NCI-H1092 treated with DMSO at 0.1 percent for 48 hours (cell line): Measurements from ENCODE around the gene IRX5.

Source experiments
- DNase-seq: peaks from one replicate; lab custom pipeline; 2025; lab: John Stamatoyannopoulos, UW

The IRX5 gene

GRCh38 chr16:54952195-54952594 lies 21.5 kb downstream of the IRX5 start:
- no peak for DNase-seq

- DNase-seq = no peak
Measured at GRCh38 chr16:54953461-54953860, 22.8 kb downstream of the IRX5 start.

DNA sequence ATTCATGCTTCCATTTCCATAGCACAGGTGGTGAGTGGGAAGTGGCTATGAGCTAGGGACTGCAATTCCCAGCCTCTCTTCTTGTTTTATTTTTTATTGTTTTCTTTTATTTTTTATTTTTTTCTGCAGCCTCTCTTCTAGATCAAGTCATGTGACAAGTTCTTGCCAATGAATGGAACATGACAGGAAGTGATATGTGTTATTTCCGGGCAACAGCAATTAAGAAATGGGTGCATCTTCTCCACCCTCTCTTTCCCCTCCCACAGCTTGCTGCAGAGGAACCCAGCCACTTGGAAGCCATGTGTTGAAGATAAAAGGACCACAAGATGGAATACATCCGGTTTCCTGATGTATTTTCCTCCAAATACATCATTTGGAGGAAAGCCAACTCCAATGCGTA lies 23.6 kb downstream of the IRX5 start:
- DNase-seq = no peak

DNA sequence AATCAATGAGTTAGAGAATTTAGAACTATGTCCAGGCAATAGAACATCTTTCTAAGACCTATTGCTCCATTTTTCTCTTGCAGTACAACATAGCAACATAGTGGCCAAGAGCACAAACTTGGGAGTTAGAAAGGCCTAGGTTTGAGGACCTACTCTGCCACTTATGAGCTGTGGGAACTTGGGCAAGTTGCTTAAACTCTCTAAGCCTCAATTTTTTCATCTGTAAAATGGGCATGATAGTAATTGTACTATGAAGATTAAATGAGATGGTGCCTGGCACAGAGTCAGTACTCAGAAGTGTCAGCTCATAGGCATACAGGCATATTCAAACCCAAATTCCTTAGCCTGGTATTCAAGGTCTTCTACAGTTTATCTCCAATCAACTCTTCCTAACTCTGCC lies 25.1 kb downstream of the IRX5 start:
- no peak for DNase-seq

DNA sequence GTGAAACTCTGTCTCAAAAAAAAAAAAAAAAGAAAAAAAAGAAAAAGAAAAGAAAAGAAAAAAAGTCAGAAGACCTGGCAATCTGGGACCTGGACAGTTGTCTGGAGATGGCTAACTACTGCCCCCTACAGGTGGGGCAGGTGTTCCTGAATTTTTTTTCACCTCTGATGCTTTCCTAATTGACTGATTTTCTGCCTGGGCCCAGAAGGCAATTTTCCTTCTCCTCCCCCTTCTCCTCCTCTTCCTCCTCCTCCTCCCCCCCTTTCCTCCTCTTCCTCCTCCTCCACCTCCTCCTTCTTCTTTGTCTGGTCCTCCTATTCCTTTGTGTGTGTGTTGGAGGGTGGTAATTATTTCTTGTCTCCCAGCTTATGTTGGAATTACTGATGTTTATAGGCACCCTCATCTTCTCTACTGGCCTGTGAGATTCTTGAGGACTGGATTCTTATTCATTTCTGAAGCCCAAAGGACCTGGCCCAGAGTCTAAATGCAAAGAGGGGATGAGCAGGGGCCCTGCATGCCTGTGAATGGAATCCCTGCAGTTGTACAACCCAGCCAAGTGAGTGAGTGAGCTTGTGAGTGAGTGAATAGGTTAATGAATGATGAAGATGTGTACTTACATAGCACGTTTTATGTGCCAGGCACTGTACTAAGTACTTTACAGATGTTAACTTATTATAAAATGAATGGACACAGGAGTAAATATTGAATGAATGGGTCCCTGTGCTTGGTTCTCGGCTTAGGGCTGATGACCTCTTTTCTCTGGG lies 26.9 kb downstream of the IRX5 start:
- peak; percentile 16 for DNase-seq

DNA sequence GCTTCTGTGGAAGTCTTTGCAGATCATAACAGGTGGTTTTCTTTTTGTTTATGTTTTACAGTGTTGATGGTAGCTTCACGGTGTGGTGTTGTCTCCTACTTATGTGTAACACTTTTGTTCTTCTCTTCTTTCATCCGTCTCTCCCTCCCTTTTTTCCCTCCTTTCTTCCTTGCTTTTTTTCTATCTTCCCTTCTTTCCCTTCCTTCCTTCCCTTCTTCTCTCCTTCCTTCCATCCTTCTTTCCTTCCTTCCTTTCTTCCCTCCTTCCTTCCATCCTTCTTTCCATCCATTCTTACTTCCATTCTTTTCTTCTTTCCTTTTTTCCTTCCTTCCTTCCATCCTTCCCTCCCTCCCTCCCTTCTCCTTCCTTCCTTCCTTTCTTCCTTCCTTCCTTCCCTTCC lies 31.4 kb downstream of the IRX5 start:
- DNase-seq = no peak

DNA sequence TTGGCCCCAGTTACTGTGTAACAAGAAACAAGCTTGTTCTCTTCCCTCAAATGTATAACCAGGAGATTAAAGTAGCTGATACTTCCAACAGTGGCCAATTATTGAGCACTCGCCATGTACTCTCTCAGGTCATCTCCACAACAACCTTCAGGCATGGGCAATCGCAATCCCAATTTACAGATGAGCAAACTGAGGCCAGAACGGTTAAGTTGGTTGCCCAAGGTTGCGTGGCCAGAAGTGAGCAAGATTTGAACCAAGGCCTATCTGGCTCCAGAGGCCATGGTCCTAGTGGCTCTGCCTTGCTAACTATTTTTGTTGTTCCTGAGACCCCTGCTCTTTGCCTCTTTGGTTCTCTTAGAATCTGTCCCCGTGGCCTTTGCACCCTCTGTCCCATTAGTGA lies 33.6 kb downstream of the IRX5 start:
- no peak for DNase-seq

GRCh38 chr16:54965464-54965863 lies 34.8 kb downstream of the IRX5 start:
- DNase-seq = no peak

DNA sequence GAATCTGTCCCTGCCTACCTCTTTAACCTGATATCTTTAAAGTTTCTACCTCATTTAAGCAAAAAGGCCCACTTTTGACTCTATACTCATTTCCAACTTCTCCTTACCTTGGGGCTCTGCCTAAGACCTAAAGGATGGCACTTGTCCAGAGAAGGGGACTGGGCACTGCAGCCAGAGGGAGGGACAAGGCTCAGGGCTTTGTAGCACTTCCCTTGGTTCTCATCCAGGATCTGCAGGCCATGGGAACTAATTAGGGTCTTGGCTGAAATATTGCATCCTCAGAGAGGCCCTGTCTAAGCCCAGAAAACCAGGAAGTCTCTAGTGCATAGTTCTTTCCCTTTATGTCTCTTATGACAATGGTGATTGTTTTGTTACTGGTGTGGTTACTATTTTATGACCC lies 37.3 kb downstream of the IRX5 start:
- no peak for DNase-seq

DNA sequence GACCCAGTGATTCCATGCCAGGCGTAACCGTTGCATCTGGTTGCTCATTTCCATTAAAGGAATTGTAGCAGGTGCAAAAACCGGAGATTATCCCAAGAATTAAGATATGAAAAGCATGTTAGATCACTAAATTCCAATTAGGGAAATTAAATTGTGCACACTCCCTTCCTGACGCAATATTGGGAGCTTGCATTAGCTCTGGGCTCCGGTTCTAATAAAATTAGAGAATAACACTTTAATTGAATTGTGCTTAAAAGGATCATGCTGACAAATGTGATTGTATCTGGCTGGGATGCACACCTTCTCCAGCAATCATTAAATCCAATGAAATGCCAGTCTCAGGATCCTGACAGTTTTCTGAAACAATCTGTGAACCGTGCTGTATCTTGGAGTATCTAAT lies 38.1 kb downstream of the IRX5 start:
- DNase-seq = no peak

DNA sequence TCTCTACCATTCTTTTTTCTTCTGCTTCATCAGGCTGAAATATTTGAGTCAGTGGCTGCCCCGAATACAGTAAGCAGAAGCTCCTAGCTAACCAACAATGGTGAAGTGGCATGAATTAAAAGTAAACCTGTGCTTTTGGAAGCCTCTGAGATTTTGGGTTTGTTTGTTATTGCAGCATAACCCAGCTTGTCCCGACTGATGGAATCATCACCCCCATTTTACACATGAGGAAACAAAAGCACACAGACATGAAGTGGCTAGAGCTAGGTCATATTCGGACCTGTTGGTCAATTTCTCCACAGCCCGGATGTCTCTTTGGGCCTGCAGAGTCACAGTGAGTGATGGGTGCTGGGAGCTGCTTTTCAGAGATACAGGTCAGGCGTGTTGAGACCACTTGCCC lies 39.4 kb downstream of the IRX5 start:
- DNase-seq = no peak

DNA sequence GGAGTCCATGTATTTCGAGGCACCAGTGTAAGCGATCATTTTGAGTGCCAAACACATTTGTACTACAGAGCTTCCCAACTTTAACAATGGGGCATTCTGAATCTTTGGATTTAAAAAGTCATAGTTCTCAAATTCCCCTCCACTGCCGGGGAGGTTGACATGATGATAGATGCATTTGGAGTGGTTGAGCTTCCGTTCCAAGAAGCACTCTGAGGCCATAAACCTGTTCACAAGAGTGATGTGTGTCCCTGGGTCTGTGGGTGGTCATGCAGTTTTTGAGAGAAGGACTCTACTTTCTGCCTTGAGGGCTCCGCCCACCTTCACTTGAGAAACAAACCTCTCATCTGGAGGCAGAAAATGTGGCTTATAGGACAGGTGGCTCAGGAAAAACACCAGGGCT lies 43.7 kb downstream of the IRX5 start:
- no peak for DNase-seq

DNA sequence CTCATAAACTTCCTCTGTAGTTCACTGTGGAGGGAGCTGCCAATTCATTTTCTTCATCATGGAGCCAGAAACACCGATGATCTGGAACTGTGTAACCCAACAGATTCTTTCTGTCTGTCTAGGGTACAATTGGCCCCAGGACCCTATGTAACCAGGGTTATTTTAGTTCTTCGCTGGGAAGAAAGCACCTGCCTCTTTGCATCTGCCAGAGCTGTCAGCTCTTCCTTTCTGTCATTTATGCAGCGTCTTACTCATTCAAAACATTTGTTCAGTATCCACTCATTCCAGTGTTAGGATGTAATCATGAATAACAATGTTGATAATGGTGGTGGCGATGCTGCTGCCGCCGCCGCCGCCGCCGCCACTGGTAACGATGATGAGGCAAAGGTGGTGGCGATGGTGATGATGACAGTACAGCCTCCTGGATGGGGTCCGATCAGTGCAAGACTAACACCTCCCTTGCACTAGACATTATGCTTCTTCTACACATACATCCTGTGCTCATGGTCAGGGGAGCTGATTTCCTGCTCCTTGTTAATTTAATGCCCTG lies 46.1 kb downstream of the IRX5 start:
- DNase-seq = no peak

DNA sequence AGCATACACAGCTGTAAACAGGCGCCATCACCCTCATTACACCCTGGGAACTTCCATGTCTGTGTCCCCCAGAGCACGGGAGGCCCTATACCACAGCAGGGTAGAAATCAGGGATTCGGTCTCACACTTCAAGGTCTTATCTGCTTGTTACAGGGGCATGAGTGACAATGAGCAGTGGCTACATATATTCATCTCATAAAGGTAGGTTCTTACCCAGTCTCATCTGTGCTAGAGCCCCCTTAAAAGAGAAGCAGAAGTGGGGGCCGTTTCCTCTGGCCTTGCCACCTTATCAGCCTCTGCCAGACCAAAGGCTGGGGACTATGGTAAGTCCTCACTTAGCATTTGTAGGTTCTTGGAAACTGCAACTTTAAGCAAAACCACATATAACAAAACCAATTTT lies 46.5 kb downstream of the IRX5 start:
- no peak for DNase-seq

DNA sequence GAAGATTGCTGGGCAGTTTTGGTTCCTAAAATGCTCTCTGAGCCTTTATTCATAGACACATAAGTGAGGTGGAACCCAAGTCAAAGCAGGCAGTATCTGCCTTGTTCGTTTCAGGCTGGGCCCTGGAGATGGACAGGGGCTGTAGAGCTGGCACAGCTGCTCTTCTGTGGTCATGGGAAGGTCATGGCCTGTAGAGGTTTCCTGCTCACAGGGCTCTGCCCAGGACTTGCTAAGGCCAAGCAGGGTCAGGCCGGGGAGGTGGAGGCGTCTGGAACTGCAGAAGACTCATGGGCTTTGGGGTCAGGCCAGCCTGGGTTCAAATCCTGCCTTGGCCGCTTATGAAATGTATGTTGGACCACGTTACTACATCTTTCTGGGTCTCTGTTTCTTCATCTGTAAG lies 50.2 kb downstream of the IRX5 start:
- DNase-seq = no peak
